Ascending aorta (tissue), 2 donors: ENCODE data around the gene SCYL1. TPM values are rescaled to one million over a fixed set of nuclear protein-coding genes. Genes with fewer than 3 reads are reported as not detected.

Source experiments
- DNase-seq, 2 donors: peaks; one replicate each; pipeline ENCODE4 v3.0.0-alpha.2; 2019; ENCODE audit warnings: low spot score in 2 of 2
- H3K27ac ChIP-seq, 2 donors: fragments of 200-600 bp; sonication (generic); one replicate each; pipeline ENCODE4 v1.5.1; 2016 to 2017; ENCODE audit warnings: mild to moderate bottlenecking in 1 of 2
- H3K27me3 ChIP-seq: fragments of 200-600 bp; sonication (generic); one replicate; pipeline ENCODE4 v1.5.1; 2017
- H3K36me3 ChIP-seq, 2 donors: fragments of 200-600 bp; sonication (generic); one replicate each; pipeline ENCODE4 v1.5.1; 2016
- H3K4me1 ChIP-seq, 2 donors: fragments of 200-600 bp; sonication (generic); one replicate each; pipeline ENCODE4 v1.5.1; 2016 to 2017; ENCODE audit warnings: mild to moderate bottlenecking in 1 of 2
- H3K4me3 ChIP-seq, 2 donors: fragments of 200-600 bp; sonication (generic); one replicate each; pipeline ENCODE4 v1.5.1; 2016 to 2017; ENCODE audit warnings: mild to moderate bottlenecking in 1 of 2
- H3K9me3 ChIP-seq, 2 donors: fragments of 200-600 bp; sonication (generic); one replicate each; pipeline ENCODE4 v1.5.1; 2016
- intact Hi-C: fragments of 100-400 bp; cut with DNase I; formaldehyde crosslinking; loops from one replicate; pipeline ENCODE4 v1.15.1; 2023
- total RNA-seq: library from RNA; depleted of rRNA; stranded (reverse); fragments of >200 nt; gene quantifications from one replicate; pipeline ENCODE4 v1.1.0, GENCODE V29; 2016
- TF ChIP-seq, protein P1 (sequence below), 3 experiments: fragments of 200-600 bp in 2 of 3; fragments of 450-650 bp in 1 of 3; sonication (generic) in 2 of 3; IDR thresholded peaks; one replicate each; pipeline ENCODE4 v1.5.1; 2016 to 2019; ENCODE audit warnings: antibody characterized with exemption in 3 of 3, mild to moderate bottlenecking in 1 of 3, moderate library complexity in 1 of 3

Gene SCYL1
- total RNA-seq, 1 donor from 2014 or later, result 220 TPM

DNA sequence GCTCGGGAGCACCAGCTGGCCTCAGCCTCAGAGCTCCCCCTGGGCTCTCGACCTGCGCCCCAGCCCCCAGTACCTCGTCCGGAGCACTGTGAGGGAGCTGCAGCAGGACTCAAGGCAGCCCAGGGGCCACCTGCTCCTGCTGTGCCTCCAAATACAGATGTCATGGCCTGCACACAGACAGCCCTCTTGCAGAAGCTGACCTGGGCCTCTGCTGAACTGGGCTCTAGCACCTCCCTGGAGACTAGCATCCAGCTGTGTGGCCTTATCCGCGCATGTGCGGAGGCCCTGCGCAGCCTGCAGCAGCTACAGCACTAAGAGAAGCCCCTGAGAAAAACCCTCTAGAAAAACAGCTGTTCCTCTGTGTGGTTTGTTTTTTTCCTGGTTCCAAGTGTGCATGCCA, 46.5 kb downstream of the SCYL1 start:
- peaks cover 30 to 50% of the 10 kb centered on the region in 2 donors for H3K4me1 ChIP-seq
- peak overlapping the region; percentile 96 to 99 for H3K27ac ChIP-seq
- H3K27me3 ChIP-seq, result no peaks in the 10 kb centered on the region
- no peak for DNase-seq
- no peaks in the 10 kb centered on the region for H3K9me3 ChIP-seq
- TF ChIP-seq, protein P1, sequence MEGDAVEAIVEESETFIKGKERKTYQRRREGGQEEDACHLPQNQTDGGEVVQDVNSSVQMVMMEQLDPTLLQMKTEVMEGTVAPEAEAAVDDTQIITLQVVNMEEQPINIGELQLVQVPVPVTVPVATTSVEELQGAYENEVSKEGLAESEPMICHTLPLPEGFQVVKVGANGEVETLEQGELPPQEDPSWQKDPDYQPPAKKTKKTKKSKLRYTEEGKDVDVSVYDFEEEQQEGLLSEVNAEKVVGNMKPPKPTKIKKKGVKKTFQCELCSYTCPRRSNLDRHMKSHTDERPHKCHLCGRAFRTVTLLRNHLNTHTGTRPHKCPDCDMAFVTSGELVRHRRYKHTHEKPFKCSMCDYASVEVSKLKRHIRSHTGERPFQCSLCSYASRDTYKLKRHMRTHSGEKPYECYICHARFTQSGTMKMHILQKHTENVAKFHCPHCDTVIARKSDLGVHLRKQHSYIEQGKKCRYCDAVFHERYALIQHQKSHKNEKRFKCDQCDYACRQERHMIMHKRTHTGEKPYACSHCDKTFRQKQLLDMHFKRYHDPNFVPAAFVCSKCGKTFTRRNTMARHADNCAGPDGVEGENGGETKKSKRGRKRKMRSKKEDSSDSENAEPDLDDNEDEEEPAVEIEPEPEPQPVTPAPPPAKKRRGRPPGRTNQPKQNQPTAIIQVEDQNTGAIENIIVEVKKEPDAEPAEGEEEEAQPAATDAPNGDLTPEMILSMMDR (IDR thresholded peaks at IDR 0.05), result no peak
- H3K36me3 ChIP-seq, result no peaks in the 10 kb centered on the region
- intact Hi-C loops, result loop anchor here (5.0 kb wide), 2 partner anchors 81 to 189 kb away; partner anchors contain the start of gene SLC25A45
- peak overlapping the region; percentile 95 to 98 for H3K4me3 ChIP-seq

DNA sequence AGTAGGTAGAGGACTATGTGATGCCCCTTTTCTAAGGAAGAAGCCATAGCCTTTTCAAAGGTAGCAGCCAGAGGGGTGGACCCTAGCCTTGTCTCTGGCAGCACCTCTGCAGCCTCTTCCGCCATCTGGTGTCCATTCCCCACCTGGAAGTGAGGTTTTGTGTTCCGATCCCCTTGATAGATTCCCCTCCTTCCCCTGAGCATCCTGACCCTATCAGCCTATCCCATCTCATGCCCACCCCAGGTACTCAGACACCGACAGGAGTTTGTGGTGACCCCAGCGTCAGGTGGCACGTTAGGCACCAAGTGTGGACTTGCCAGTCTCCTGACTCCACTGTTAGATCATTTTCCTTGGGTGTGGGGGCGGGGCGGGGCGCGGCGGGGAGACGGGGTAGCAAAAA, 47.1 kb downstream of the SCYL1 start:
- Histone ChIP-seq H3K27ac (peak overlapping the region; percentile 96 to 99), H3K36me3 (no peaks in the 10 kb centered on the region), H3K27me3 (no peaks in the 10 kb centered on the region), H3K4me1 (peaks cover 30 to 50% of the 10 kb centered on the region in 2 donors), H3K9me3 (no peaks in the 10 kb centered on the region), H3K4me3 (peak overlapping the region; percentile 95 to 98)
- intact Hi-C loops, result loop anchor here (2.0 to 5.0 kb wide), 3 partner anchors 47 to 190 kb away; partner anchors contain the start of genes SCYL1 and SLC25A45
- TF ChIP-seq, protein P1 (IDR thresholded peaks at IDR 0.05), result peak; percentile 30 to 58 (median 45)
- no peak for DNase-seq

DNA sequence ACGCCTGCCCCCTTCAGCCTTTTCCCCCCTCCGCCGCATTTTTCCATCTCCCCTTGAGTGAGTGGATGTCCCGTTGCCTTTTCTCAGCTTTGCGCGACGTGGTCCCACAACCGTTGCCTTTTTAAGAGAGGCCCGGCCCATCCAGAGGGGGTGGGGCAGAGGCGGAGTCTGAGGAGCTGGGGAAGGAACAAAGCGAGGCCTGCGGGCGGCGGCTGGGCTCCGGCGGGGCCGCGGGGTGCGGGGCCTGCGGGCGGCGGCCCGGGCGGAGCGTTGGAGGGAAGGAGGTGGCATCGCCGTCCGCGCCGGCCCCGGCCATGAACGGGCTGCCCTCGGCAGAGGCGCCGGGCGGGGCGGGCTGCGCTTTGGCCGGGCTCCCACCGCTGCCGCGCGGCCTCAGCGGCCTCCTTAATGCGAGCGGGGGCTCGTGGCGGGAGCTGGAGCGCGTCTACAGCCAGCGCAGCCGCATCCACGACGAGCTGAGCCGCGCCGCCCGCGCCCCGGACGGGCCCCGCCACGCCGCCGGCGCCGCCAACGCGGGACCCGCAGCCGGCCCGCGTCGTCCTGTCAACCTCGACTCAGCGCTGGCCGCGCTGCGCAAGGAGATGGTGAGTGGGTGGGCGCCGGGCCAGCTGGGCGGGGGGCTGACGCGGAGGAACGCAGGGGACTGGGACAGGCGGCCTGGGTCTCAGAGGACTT, 47.6 kb downstream of the SCYL1 start, which contains the start of gene FAM89B:
TSS of gene FAM89B (plus strand) at position 183 of the 696 bp plus-strand sequence. CDS start at position 315, 132 bp downstream.
- intact Hi-C loops, result loop anchor here (2.0 to 5.0 kb wide), 3 partner anchors 48 to 190 kb away; partner anchors contain the start of genes SCYL1 and SLC25A45
- Histone ChIP-seq H3K4me1 (peaks cover 30 to 50% of the 10 kb centered on the region in 2 donors), H3K9me3 (no peaks in the 10 kb centered on the region), H3K27me3 (no peaks in the 10 kb centered on the region), H3K27ac (peak within 1 kb of the TSS; percentile 96 to 99), H3K4me3 (peak within 1 kb of the TSS; percentile 95 to 98), H3K36me3 (no peaks in the 10 kb centered on the region)
- TF ChIP-seq, protein P1 (IDR thresholded peaks at IDR 0.05), result peak in 1 of 3 experiments; percentile 37
- DNase-seq, result peak in 1 of 2 donors; percentile 95

DNA sequence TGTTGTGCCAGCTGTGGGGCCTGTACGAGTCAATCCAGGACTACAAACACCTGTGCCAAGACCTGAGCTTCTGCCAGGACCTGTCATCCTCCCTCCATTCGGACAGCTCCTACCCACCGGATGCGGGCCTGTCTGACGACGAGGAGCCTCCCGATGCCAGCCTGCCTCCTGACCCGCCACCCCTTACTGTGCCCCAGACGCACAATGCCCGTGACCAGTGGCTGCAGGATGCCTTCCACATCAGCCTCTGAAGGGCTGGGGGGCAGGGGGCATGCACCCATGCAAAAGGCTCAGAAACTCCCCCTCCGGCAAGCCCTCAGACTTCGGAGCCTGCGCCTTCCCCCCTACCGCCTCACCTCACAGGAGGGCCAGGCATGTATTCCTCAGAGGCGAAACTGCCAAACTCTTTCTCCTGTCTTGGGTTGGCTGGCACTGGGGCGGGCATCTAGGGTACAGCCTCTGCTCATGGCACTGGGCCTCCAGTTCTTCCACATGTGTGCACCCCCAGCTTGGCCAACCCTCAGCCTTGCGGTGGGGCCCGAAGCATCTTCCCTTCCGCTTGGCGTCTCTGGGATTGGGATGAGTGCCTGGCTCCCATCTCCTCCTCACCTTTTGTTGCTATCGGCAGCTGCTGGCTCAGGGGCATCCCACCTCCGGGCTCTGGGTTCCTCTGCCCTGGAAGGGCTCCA, 48.7 kb downstream of the SCYL1 start:
- TF ChIP-seq, protein P1 (IDR thresholded peaks at IDR 0.05), result no peak
- intact Hi-C loops, result loop anchor here (1.0 to 5.0 kb wide), 7 partner anchors 20 to 191 kb away; partner anchors contain the start of genes PCNX3, SCYL1 and SLC25A45
- DNase-seq, result no peak
- Histone ChIP-seq H3K27me3 (no peaks in the 10 kb centered on the region), H3K9me3 (no peaks in the 10 kb centered on the region), H3K4me1 (peaks cover 36 to 52% of the 10 kb centered on the region in 2 donors), H3K4me3 (peak overlapping the region; percentile 95 to 98), H3K27ac (peak overlapping the region; percentile 96 to 99), H3K36me3 (peaks cover 2 to 5% of the 10 kb centered on the region in 2 donors)

DNA sequence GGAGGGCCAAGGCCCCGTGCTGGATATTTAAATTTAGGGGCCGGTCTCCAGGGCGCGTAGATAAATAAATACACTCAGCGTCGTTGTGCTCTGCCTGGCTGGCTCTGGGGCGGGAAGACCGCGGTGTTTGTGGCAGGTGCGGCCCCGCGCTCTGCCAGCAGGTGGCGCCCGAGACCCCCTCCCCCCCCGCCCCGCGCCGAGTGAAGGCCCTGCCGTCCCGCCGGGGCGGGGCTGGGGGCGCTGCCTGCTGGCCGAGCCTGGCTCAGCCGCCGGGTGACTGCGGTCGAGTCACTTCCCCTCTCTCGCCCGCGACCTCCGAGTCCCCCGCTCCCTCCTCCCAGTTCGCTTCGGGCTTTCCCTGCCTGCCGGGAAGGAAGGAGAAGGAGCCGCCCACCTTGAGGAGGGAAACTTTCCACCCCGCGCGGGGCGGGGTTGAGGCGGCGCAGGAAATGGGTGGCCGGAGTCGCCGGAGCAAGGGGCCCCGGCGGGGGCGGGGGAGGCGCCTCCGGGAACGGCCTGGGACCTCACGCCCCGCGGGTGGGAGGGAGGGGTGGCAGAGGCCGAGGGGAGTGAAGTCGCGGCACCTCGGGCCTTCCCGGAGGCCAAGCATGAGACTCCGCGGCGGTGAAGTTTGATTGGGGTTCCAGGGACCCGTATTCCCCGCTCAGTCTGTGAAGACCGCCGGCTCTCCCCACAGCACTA, 49.4 kb downstream of the SCYL1 start:
- intact Hi-C loops, result loop anchor here (1.0 to 5.0 kb wide), 6 partner anchors 19 to 192 kb away; partner anchors contain the start of genes PCNX3 and SLC25A45
- H3K36me3 ChIP-seq, result peaks cover 10 to 12% of the 10 kb centered on the region in 2 donors
- H3K4me1 ChIP-seq, result peaks cover 28 to 49% of the 10 kb centered on the region in 2 donors
- H3K27ac ChIP-seq, result peak overlapping the region; percentile 96 to 99
- H3K4me3 ChIP-seq, result peak overlapping the region; percentile 95 to 98
- DNase-seq, result peak; percentile 83 to 97
- no peaks in the 10 kb centered on the region for H3K9me3 ChIP-seq
- no peaks in the 10 kb centered on the region for H3K27me3 ChIP-seq
- TF ChIP-seq, protein P1 (IDR thresholded peaks at IDR 0.05), result peak; percentile 89 to 98 (median 92)
